DMS153 (cell line): ENCODE data around the gene UGT8.
"Not testable (repeated sequence)": the region's sequence is repeated elsewhere in the genome, so short reads cannot be mapped to it uniquely, and the experiment has no call there.

ENCODE experiments used
- DNase-seq: peaks from one replicate; lab custom pipeline; 2025; lab: John Stamatoyannopoulos, UW

The UGT8 gene

DNA sequence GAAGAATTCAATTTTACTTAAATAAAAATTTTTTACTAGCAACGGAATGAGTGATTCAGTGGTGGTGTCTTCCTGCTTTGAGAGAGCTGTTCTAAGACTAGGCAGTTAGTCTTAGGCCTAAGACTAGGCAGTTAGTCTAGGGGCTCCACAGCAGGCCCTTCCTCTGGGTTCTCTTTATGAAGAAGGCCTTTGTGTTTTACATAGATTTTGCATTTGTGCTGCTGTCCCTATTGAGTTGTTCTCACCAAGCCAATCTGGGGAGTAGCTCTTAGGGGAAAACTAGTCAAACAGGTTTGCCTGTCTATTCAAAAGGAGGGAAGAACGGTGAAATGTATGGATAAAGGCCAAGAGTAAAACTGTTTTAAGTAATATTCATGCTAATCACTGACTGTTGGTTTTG is 7.6 kb downstream of the UGT8 start:
- peak; percentile 91 for DNase-seq

GRCh38 chr4:114607056-114607455 is 8.4 kb downstream of the UGT8 start:
- DNase-seq = no peak

- DNase-seq = no peak
Observed at GRCh38 chr4:114613560-114613959, 15.0 kb downstream of the UGT8 start.

DNA sequence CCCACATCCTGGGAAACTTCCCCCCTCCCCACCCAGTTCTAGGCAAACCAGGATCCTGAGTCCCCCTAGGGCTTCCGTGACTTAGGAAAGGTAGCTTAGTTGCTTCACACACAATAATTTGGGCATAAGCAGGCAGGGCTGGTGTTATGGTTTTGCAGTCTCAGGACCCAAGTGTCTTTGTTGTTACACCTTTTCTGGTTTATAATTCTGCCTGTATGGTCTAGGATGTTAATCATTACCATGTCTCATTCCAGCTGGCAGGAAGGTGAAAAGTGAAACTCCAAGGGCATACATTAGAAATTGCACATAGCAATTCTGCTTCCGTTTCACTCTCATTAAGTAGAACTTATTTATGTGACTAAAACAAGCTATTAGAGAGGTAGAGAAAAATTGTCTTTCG is 16.8 kb downstream of the UGT8 start:
- no peak for DNase-seq

DNA sequence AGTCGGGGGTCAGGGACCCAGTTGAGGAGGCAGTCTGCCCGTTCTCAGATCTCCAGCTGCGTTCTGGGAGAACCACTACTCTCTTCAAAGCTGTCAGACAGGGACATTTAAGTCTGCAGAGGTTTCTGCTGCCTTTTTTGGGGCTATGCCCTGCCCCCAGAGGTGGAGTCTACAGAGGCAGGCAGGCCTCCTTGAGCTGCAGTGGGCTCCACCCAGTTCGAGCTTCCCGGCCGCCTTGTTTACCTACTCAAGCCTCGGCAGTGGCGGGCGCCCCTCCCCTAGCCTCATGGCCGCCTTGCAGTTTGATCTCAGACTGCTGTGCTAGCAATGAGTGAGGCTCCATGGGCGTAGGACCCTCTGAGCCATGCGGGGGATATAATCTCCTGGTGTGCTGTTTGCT is 17.4 kb downstream of the UGT8 start:
- DNase-seq = not testable (repeated sequence)

- DNase-seq = no peak
Observed at GRCh38 chr4:114626196-114626595, 27.6 kb downstream of the UGT8 start.

- DNase-seq = no peak
Observed at GRCh38 chr4:114636192-114636935, 37.8 kb downstream of the UGT8 start.

GRCh38 chr4:114642173-114642780 is 43.7 kb downstream of the UGT8 start:
- no peak for DNase-seq

DNA sequence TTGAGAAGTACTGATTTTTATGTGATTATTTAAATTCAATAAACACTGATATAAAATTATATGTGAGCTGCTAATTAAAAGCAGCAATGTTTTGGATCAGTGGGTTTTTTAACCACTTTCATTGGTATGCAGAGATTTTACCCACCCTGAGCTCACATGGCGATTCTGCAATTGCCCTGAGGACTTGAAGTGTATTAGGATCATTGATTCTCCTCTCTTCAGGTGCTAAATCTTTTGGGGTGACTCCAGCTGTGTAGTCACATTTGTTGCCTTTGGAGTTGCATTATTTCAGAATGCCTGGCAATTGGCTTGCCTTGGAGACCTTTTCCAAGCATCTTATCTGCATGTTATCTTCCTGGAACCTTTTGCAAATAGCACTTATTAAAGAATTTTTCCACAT is 51.3 kb downstream of the UGT8 start:
- DNase-seq = no peak

- DNase-seq = no peak
Observed at GRCh38 chr4:114653675-114654074, 55.1 kb downstream of the UGT8 start.

DNA sequence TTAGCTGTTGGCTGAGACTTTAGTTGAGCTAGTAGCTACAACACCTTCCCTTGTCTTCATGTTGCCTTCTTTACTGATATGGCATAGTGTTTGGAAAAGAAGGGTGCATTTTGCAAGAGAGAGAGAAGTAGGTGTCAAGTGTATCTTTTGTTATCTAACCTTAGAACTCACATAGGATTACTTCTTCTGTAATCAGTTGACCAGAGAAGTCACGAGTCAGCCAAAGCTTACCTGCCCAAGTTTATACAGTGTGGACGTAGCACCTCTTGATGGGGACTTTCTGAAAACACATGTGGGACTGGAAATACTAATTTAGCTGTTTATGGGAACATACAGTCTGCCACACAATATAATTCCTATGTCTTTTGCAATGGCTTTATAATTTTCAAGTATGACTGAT is 56.0 kb downstream of the UGT8 start:
- no peak for DNase-seq

DNA sequence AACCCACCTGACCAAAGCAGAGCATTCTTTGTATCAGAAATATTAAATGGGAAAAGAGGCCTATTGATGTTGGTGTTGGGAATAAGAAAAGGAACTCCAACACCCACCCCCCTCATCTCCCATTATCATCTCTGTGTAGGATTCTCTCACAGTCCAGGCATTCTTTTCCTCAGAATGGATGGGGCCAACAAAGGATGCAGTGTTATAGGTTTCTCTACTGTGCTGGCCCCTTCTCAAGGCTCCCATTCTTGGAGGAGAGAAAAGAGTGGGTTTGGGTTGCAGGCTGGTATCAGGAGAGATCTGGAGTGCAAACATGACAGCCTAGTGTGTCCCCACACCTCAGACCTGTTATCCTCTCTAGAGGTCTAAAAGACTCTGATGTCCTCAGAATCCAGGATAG is 59.6 kb downstream of the UGT8 start:
- DNase-seq = no peak

DNA sequence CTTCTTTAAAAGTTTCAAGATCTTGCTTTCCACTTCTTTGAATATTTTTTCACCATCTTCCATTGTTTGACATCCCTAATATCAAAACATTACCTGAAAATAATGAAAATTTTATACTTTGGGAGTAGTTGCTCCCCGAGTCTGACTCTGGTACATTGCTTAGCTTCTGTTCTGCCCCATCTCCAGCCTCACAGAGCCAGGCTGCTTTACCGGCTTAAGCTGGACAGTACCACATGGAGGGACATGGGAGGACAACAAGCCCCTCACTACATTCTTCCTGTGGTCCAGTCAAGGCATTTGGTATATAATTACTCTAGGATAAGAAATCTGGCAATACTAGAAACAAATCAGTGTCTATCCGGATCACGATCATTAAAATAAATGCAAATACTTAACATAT is 60.2 kb downstream of the UGT8 start:
- no peak for DNase-seq

DNA sequence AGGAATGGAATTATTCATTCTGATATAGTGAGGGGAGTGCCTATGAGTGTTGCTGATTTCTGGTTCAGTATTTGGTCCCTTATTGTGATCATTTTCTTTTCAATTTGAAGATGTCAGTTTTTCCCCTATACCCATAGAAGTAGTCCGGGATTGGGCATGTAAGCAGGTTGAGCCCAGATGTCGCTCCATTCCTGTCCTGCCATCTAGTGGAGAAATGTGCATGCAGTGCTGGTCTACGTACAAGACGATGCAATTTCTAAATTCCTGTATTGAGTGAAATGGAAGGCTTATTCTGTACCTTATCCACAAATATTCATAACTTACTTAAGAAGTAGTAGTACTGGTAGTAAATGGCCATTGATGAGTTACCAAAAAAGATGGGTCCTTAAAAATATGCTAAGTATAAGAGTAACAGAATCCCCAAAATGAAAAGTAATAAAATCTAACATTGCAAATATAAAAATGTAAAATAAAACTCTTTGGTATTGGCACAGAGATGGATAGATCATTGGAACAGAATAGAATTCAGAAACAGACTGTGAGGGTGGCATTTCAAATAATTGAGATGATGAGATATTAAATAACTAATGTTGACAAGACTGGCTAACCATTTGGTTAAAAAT is 60.9 kb downstream of the UGT8 start:
- DNase-seq = peak; percentile 44

- DNase-seq = no peak
Observed at GRCh38 chr4:114663083-114663482, 64.5 kb downstream of the UGT8 start.

- no peak for DNase-seq
Observed at GRCh38 chr4:114668577-114668976, 70.0 kb downstream of the UGT8 start.

DNA sequence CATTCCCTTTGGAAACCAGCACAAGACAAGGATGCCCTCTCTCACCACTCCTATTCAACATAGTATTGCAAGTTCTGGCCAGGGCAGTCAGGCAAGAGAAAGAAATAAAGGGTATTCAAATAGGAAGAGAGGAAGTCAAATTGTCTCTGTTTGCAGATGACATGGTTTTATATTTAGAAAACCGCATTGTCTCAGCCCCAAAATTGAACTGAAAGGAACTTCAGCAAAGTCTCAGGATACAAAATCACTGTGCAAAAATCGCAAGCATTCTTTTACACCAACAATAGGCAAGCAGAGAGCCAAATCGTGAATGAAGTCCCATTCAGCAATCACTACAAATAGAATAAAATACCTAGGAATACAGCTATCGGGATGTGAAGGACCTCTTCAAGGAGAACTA is 72.1 kb downstream of the UGT8 start:
- DNase-seq = not testable (repeated sequence)

DNA sequence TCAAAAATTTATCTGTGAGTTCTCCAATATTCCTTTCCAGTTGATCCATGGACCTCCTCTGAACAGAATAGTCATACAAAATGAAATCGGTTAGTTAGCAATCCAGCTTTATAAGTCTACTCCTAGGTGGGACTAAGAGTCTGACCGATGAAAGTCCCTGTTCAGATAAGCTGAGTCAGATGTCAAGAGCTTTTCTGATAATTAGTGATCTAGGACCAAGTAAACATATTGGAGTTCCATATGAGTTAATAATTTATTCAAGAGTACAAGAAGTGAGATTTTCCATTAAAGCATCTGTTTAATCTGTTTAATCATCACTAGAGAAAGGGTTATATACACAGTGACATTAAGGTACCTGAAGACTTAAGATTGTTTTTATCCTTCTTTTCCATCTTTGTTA is 74.7 kb downstream of the UGT8 start:
- DNase-seq = no peak

- DNase-seq = no peak
Observed at GRCh38 chr4:114674080-114674479, 75.5 kb downstream of the UGT8 start.

DNA sequence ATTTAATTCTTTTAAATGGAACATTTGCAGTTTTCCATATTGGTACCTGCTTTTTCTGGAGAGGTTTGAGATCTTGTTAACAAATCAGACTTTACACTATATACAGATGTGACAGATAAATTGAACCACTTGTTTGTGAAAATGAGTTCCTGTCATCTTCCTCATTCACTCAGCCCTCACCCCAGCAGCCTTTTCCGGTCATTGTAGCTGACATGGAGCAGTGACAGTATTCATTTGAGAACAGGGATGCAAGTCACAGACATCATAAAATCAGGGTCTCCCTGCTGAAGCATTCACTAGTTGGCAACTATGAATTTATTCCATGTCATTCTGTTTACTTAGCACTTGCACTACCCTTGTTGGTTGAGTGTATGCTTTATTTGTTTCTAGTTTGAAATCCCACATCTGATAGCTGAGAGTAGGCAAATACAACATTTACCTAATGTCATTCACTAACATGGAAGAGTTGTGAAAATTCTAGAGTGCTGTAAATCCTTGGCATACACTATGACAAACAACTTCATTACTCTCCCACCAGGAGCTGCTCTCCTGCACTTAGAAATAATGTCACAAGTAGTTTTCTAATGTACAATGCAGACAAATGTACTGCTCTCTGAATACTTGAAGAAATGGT is 78.9 kb downstream of the UGT8 start:
- peak; percentile 75 for DNase-seq

GRCh38 chr4:114684462-114684861 is 85.9 kb downstream of the UGT8 start:
- no peak for DNase-seq

DNA sequence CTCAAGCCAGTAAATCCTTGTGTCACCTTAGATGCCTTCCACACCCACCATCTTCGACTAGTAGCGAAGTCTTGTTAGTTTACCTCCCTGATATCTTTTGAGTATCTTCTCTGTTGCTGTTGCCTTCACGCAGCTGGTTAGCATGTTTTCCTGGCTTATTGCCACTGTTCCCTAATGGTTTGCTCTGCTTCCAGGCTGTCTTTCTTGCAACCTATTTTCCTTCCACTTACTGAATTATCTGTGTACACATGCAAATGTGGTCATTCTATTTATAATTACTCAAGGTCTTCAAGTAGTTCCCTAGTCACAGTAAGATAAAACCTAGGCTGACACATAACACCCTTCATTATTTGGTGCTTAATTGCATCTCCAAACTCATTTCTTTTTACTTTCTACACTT is 89.5 kb downstream of the UGT8 start:
- DNase-seq = peak; percentile 35

- no peak for DNase-seq
Observed at GRCh38 chr4:114690571-114690970, 92.0 kb downstream of the UGT8 start.
